ENCODE results near the gene MPRIP. TPM values are rescaled to one million over a fixed set of nuclear protein-coding genes. Genes with fewer than 3 reads are reported as not detected.

Gene MPRIP
- total and polyA plus RNA-seq, 2 donors (not counting 3 experiments of a cell fraction or from before 2014, with no cell fraction given) = 94.6 to 246 TPM

DNA sequence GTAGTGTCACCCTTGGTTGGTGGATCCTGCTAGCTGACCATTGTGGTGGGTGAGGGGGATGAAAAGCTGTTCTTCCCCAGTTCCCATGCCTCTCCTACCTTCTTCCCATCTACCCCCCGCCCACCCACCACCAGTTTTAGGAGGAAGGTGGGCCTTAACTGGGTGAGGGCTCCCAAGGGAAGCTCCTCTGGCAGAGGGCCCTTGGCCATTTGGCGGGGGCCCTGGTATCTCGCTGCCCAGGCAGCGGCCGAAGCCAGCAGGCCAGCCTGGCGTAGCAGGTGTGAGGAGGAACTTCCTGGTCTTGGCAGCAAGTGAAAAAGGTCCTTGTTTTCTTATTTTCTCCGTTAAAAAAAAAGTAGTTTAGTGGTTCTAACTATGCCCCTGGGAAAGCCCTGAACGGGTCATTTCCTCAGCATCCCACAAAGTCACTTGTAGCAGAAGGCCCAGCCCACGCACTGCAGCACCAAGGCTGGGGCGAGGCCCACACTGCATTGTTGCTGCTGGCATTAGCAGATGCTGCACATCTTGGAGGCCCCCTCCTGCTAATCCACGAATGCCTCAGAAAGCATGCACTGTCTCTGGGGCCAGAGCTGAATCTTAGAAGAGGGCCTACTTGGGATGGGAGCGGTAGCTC is 72.5 kb downstream of the MPRIP start:
- FAIRE-seq (no peak), DNase-seq (ENCODE audit: low read depth, low spot score) (no peak)
- ChIA-PET POLR2A (no interaction called here), CTCF (no interaction called here)
- H3K9ac ChIP-seq (replicated peaks; ENCODE audit: extremely low read depth, insufficient read depth, low read length) = no peak overlapping the region
- H3K9me1 ChIP-seq (replicated peaks; ENCODE audit: control insufficient read depth, extremely low read depth, insufficient read depth, low read length) = no peaks in the 10 kb centered on the region
- H3K27ac ChIP-seq (ENCODE audit: insufficient read depth, low read depth, low read length) = no peak overlapping the region
- BruUV-seq (replicated peaks) = no TSS peak
- intact Hi-C loops (cut with micrococcal nuclease) (no loop called here), dilution Hi-C loops (cut with MboI; ENCODE audit: extremely low pct_ligation_motif_present, low sequenced_read_pairs) (no loop called here)
- no peak overlapping the region for H3K4me3 ChIP-seq (replicated peaks in 1 of 3; ENCODE audit: insufficient read depth in 1 of 3, low read depth in 1 of 3, low read length in 3 of 3)
- no peak overlapping the region for H3K4me2 ChIP-seq (ENCODE audit: insufficient read depth, low read length)
- no peaks in the 10 kb centered on the region for H3K27me3 ChIP-seq (ENCODE audit: control insufficient read depth in 2 of 2, insufficient read depth in 2 of 2, low read length in 2 of 2)
- H2AFZ ChIP-seq (ENCODE audit: low read depth, low read length) = no peak overlapping the region
- no peaks in the 10 kb centered on the region for H4K20me1 ChIP-seq (replicated peaks; ENCODE audit: control insufficient read depth, extremely low read depth, insufficient read depth, low read length)
- no peaks in the 10 kb centered on the region for H3K9me3 ChIP-seq (replicated peaks; ENCODE audit: control insufficient read depth, insufficient read depth, low read length)
- peaks cover 96% of the 10 kb centered on the region for H3K79me2 ChIP-seq (ENCODE audit: control insufficient read depth, insufficient read depth, low read length)
- TF ChIP-seq POLR2A (IDR thresholded peaks at IDR 0.05; ENCODE audit: low read depth, low read length) (no peak), FOS (IDR thresholded peaks at IDR 0.05; ENCODE audit: borderline replicate concordance, insufficient read depth, low read length) (no peak), POLR2AphosphoS5 (IDR thresholded peaks at IDR 0.05; ENCODE audit: insufficient read depth, low read depth, low read length) (no peak), JUN (IDR thresholded peaks at IDR 0.05; ENCODE audit: borderline replicate concordance, insufficient read depth, insufficient read length, low read depth) (no peak), GATA2 (IDR thresholded peaks at IDR 0.05; ENCODE audit: insufficient read depth, insufficient read length, low read depth, low read length) (no peak), EZH2 (IDR thresholded peaks at IDR 0.05; ENCODE audit: borderline replicate concordance, low read depth, low read length, severe bottlenecking) (no peak), MYC (IDR thresholded peaks at IDR 0.05; ENCODE audit: low read depth, low read length) (no peak)
- TF ChIP-seq, protein P1, sequence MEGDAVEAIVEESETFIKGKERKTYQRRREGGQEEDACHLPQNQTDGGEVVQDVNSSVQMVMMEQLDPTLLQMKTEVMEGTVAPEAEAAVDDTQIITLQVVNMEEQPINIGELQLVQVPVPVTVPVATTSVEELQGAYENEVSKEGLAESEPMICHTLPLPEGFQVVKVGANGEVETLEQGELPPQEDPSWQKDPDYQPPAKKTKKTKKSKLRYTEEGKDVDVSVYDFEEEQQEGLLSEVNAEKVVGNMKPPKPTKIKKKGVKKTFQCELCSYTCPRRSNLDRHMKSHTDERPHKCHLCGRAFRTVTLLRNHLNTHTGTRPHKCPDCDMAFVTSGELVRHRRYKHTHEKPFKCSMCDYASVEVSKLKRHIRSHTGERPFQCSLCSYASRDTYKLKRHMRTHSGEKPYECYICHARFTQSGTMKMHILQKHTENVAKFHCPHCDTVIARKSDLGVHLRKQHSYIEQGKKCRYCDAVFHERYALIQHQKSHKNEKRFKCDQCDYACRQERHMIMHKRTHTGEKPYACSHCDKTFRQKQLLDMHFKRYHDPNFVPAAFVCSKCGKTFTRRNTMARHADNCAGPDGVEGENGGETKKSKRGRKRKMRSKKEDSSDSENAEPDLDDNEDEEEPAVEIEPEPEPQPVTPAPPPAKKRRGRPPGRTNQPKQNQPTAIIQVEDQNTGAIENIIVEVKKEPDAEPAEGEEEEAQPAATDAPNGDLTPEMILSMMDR (IDR thresholded peaks at IDR 0.05; ENCODE audit: extremely low read depth in 1 of 2, insufficient read depth in 1 of 2, low read depth in 1 of 2, low read length in 2 of 2) = no peak
- TF ChIP-seq, protein P2, sequence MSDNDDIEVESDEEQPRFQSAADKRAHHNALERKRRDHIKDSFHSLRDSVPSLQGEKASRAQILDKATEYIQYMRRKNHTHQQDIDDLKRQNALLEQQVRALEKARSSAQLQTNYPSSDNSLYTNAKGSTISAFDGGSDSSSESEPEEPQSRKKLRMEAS (IDR thresholded peaks at IDR 0.05; ENCODE audit: insufficient read depth, insufficient read length) = no peak
- no peaks in the 10 kb centered on the region for H3K36me3 ChIP-seq (ENCODE audit: control insufficient read depth in 2 of 2, extremely low read depth in 1 of 2, insufficient read depth in 2 of 2, low read length in 2 of 2)
- H3K4me1 ChIP-seq (ENCODE audit: control insufficient read depth, extremely low read depth, insufficient read depth, low read length) = no peaks in the 10 kb centered on the region

Data from endothelial cell of umbilical vein (primary cell).